ENCODE measurements around the gene KRT12. TPM values are rescaled to one million over a fixed set of nuclear protein-coding genes. Genes with fewer than 3 reads are reported as not detected.

KRT12 gene
- total and polyA plus RNA-seq, 4 donors: not detected

GRCh38 chr17:40822132-40822812 lies 44.8 kb downstream of the KRT12 start, which contains the start of gene KRT10:
KRT10 (minus strand) TSS chr17:40822614; CDS start chr17:40822585, 29 bp downstream.
- H3K9me3 ChIP-seq (ENCODE audit: control insufficient read depth in 4 of 4, low read length in 3 of 4): no peaks in the 10 kb centered on the region
- 94% methylated on average over 7 of the region's 7 CpGs for WGBS
- no peak for DNase-seq (ENCODE audit: low spot score)
- TF ChIP-seq NR2F2 (IDR thresholded peaks at IDR 0.05) (no peak), CTCF (IDR thresholded peaks at IDR 0.05; ENCODE audit: low read depth, low read length, missing input control) (no peak), EGR1 (IDR thresholded peaks at IDR 0.05; ENCODE audit: low read depth in 2 of 2) (no peak), FOXA2 (IDR thresholded peaks at IDR 0.05) (no peak), SP1 (IDR thresholded peaks at IDR 0.05) (no peak), JUND (IDR thresholded peaks at IDR 0.05) (no peak), HNF4A (conservative IDR thresholded peaks at IDR 0.05) (no peak), REST (IDR thresholded peaks at IDR 0.05) (no peak), ZBTB33 (IDR thresholded peaks at IDR 0.05) (no peak), YY1 (IDR thresholded peaks at IDR 0.05) (no peak), TAF1 (conservative IDR thresholded peaks at IDR 0.05) (no peak), GABPA (IDR thresholded peaks at IDR 0.05 in 1 of 2, conservative IDR thresholded peaks at IDR 0.05 in 1 of 2) (no peak), FOXA1 (IDR thresholded peaks at IDR 0.05) (no peak), RXRA (IDR thresholded peaks at IDR 0.05) (no peak), ATF3 (IDR thresholded peaks at IDR 0.05) (no peak), HNF4G (IDR thresholded peaks at IDR 0.05) (no peak), RAD21 (IDR thresholded peaks at IDR 0.05) (no peak), MAX (IDR thresholded peaks at IDR 0.05) (no peak)
- H3K9ac ChIP-seq (ENCODE audit: low read depth in 1 of 2, low read length in 2 of 2): no peak within 1 kb of the TSS
- H3K4me1 ChIP-seq (ENCODE audit: control insufficient read depth in 4 of 4, insufficient read depth in 4 of 4, low read length in 3 of 4): peaks cover 0 to 11% (median 8%) of the 10 kb centered on the region in 4 donors
- no peak within 1 kb of the TSS for H3K4me3 ChIP-seq (ENCODE audit: low read depth in 1 of 3, low read length in 3 of 3)
- peaks cover 0 to 2% (median 0%) of the 10 kb centered on the region in 4 donors for H3K36me3 ChIP-seq (ENCODE audit: control insufficient read depth in 4 of 4, insufficient read depth in 3 of 4, low read depth in 1 of 4, low read length in 3 of 4)
- H3K27me3 ChIP-seq (ENCODE audit: control insufficient read depth in 4 of 4, insufficient read depth in 4 of 4, low read length in 3 of 4): no peaks in the 10 kb centered on the region
- H3K27ac ChIP-seq (ENCODE audit: low read depth in 1 of 2, low read length in 2 of 2): no peak within 1 kb of the TSS

All from liver (tissue), 9 donors.